ENCODE measurements around the gene CATSPER3. TPM values are rescaled to one million over a fixed set of nuclear protein-coding genes. Genes with fewer than 3 reads are reported as not detected.

Gene CATSPER3
- total and polyA plus RNA-seq, 2 of the 13 experiments (the other 11 are each of a cell fraction or from before 2014, with no cell fraction given) = 0.33 to 0.37 TPM

GRCh38 chr5:135010502-135011354, 43.0 kb downstream of the CATSPER3 start:
- intact Hi-C loops (cut with micrococcal nuclease; ENCODE audit: unreplicated experiment) (loop anchor here (5.0 kb wide), 1 partner anchor 182 kb away; no protein-coding TSS in a partner anchor), in situ Hi-C loops (cut with HindIII; ENCODE audit: extremely low pct_ligation_motif_present, low pct_unique_long_range_greater_than_20kb) (no loop called here)
- Histone ChIP-seq H3K4me2 (ENCODE audit: low read depth, low read length) (no peak overlapping the region), H3K27ac (ENCODE audit: extremely low read length, insufficient read depth, low read length) (no peak overlapping the region), H4K20me1 (ENCODE audit: insufficient read depth, low read length) (no peaks in the 10 kb centered on the region), H3K4me3 (replicated peaks in 1 of 3; ENCODE audit: insufficient read depth in 1 of 3, low read depth in 2 of 3, low read length in 3 of 3) (no peak overlapping the region), H3K9me3 (ENCODE audit: low read length) (no peaks in the 10 kb centered on the region), H2AFZ (ENCODE audit: low read length) (no peak overlapping the region), H3K9ac (ENCODE audit: insufficient read depth, low read depth, low read length) (no peak overlapping the region), H3K79me2 (ENCODE audit: insufficient read depth, low read length) (no peaks in the 10 kb centered on the region), H3K4me1 (ENCODE audit: insufficient read depth, low read length) (peaks cover 14% of the 10 kb centered on the region), H3K27me3 (ENCODE audit: control insufficient read depth in 1 of 2, insufficient read depth in 2 of 2, low read length in 2 of 2) (no peaks in the 10 kb centered on the region), H3K36me3 (replicated peaks in 1 of 2; ENCODE audit: control insufficient read depth in 1 of 2, insufficient read depth in 2 of 2, low read length in 2 of 2) (no peaks in the 10 kb centered on the region)
- BruUV-seq (replicated peaks) = no TSS peak
- ChIA-PET CTCF (ENCODE audit: low intra/inter-chr PET ratio, low total read pairs) (interaction anchor here (1.2 to 3.7 kb wide), 3 partner anchors 152 to 193 kb away, joined by 4 to 18 read pairs (median 8); no protein-coding TSS in a partner anchor), POLR2A (no interaction called here)
- ATAC-seq = peak; percentile 70
- no peak for FAIRE-seq
- WGBS (ENCODE audit: low lambda C conversion rate) = 71% methylated on average over 2 of the region's 3 CpGs
- DNase-seq (ENCODE audit: low spot score) = peak; percentile 18
- no peak for TF ChIP-seq ZNF503 (CRISPR knock-in tag; IDR thresholded peaks at IDR 0.05)
- no peak for TF ChIP-seq SYNCRIP (IDR thresholded peaks at IDR 0.05; ENCODE audit: insufficient read depth, low read depth, low read length)
- no peak for TF ChIP-seq SRSF4 (IDR thresholded peaks at IDR 0.05; ENCODE audit: low read depth, low read length, poor library complexity, severe bottlenecking)
- TF ChIP-seq KAT2B (IDR thresholded peaks at IDR 0.05; ENCODE audit: borderline replicate concordance, low read depth, low read length) = no peak
- TF ChIP-seq ZNF577 (CRISPR knock-in tag; IDR thresholded peaks at IDR 0.05; ENCODE audit: borderline replicate concordance, low read depth) = no peak
- no peak for TF ChIP-seq ZNF142 (CRISPR knock-in tag; IDR thresholded peaks at IDR 0.05)
- no peak for TF ChIP-seq MBD4 (IDR thresholded peaks at IDR 0.05; ENCODE audit: borderline replicate concordance, low read length)
- TF ChIP-seq STAG1 (CRISPR knock-in tag; IDR thresholded peaks at IDR 0.05) = peak; percentile 79
- no peak for TF ChIP-seq MAFK (conservative IDR thresholded peaks at IDR 0.05 in 1 of 2, IDR thresholded peaks at IDR 0.05 in 1 of 2; ENCODE audit: low read length in 2 of 2)
- no peak for TF ChIP-seq ATM (IDR thresholded peaks at IDR 0.05; ENCODE audit: borderline replicate concordance)
- TF ChIP-seq NCOA2 (CRISPR knock-in tag; IDR thresholded peaks at IDR 0.05) = no peak
- TF ChIP-seq BCL6 (CRISPR knock-in tag; IDR thresholded peaks at IDR 0.05) = no peak
- TF ChIP-seq SMC3 (IDR thresholded peaks at IDR 0.05; ENCODE audit: low read length) = peak; percentile 78
- no peak for TF ChIP-seq DNMT3B (CRISPR knock-in tag; conservative IDR thresholded peaks at IDR 0.05)
- no peak for TF ChIP-seq PLRG1 (conservative IDR thresholded peaks at IDR 0.05)
- TF ChIP-seq RAD21 (CRISPR knock-in tag; IDR thresholded peaks at IDR 0.05) = peak; percentile 60
- TF ChIP-seq ZNF383 (CRISPR knock-in tag; IDR thresholded peaks at IDR 0.05; ENCODE audit: borderline replicate concordance) = no peak
- no peak for TF ChIP-seq SCMH1 (CRISPR knock-in tag; IDR thresholded peaks at IDR 0.05; ENCODE audit: borderline replicate concordance)
